Umbilical cord (tissue), 2 donors: ENCODE data around the gene CCDC77. TPM values are rescaled to one million over a fixed set of nuclear protein-coding genes. Genes with fewer than 3 reads are reported as not detected.

Experiments used
- DNase-seq: peaks from one replicate; pipeline ENCODE4 v3.0.0-alpha.2; 2015; ENCODE audit warnings: low spot score
- total RNA-seq: library from RNA; depleted of rRNA; stranded (reverse); fragments of >200 nt; gene quantifications from one replicate; pipeline ENCODE4 v1.2.3, GENCODE V29; 2014; ENCODE audit warnings: low replicate concordance; ENCODE audit not compliant: insufficient read depth

Gene CCDC77
- total RNA-seq, 1 donor from 2014 or later, result 4.6 TPM

GRCh38 chr12:452667-453210 lies 51.3 kb downstream of the CCDC77 start:
- DNase-seq, result no peak

- no peak for DNase-seq
Observed at GRCh38 chr12:454833-455232, 53.4 kb downstream of the CCDC77 start.

- no peak for DNase-seq
Observed at GRCh38 chr12:455821-456220, 54.4 kb downstream of the CCDC77 start.

GRCh38 chr12:457676-458075 lies 56.2 kb downstream of the CCDC77 start:
- DNase-seq, result no peak

- DNase-seq, result no peak
Observed at GRCh38 chr12:459050-459429, 57.6 kb downstream of the CCDC77 start.

GRCh38 chr12:459430-460258 lies 58.2 kb downstream of the CCDC77 start, which contains the start of gene B4GALNT3:
B4GALNT3 (plus strand) TSS chr12:459939; CDS start chr12:460377, 438 bp downstream.
- peak; percentile 29 for DNase-seq

- no peak for DNase-seq
Observed at GRCh38 chr12:460261-461230, 59.1 kb downstream of the CCDC77 start.

GRCh38 chr12:461425-461824 lies 60.0 kb downstream of the CCDC77 start:
- no peak for DNase-seq

- DNase-seq, result no peak
Observed at GRCh38 chr12:462936-463705, 61.7 kb downstream of the CCDC77 start.

- DNase-seq, result no peak
Observed at GRCh38 chr12:464484-465267, 63.2 kb downstream of the CCDC77 start.

GRCh38 chr12:466039-466438 lies 64.6 kb downstream of the CCDC77 start:
- DNase-seq, result no peak

GRCh38 chr12:466762-467161 lies 65.3 kb downstream of the CCDC77 start:
- DNase-seq, result no peak

- no peak for DNase-seq
Observed at GRCh38 chr12:467591-467990, 66.1 kb downstream of the CCDC77 start.

- DNase-seq, result no peak
Observed at GRCh38 chr12:468671-469389, 67.4 kb downstream of the CCDC77 start.

- DNase-seq, result no peak
Observed at GRCh38 chr12:470133-470532, 68.7 kb downstream of the CCDC77 start.

GRCh38 chr12:473198-473597 lies 71.8 kb downstream of the CCDC77 start:
- no peak for DNase-seq

- no peak for DNase-seq
Observed at GRCh38 chr12:473863-474577, 72.6 kb downstream of the CCDC77 start.

- no peak for DNase-seq
Observed at GRCh38 chr12:475286-475685, 73.8 kb downstream of the CCDC77 start.

- DNase-seq, result no peak
Observed at GRCh38 chr12:479161-479560, 77.7 kb downstream of the CCDC77 start.
